Astrocyte of the cerebellum (primary cell): ENCODE results near the gene ZDHHC24.
"Not testable (repeated sequence)": the region's sequence is repeated elsewhere in the genome, so short reads cannot be mapped to it uniquely, and the experiment has no call there.

Experiments used
- DNase-seq: peaks from one replicate; pipeline ENCODE4 v3.0.0-alpha.2; 2011; ENCODE audit warnings: low read depth
- H3K4me3 ChIP-seq: 2 replicates; pipeline ENCODE4 v1.5.1; 2011; ENCODE audit warnings: mild to moderate bottlenecking, low read depth, low read length, moderate library complexity
- CTCF ChIP-seq: IDR thresholded peaks from 2 replicates; pipeline ENCODE4 v1.5.1; 2012; ENCODE audit warnings: low read length, low read depth, moderate library complexity, mild to moderate bottlenecking; ENCODE audit errors: missing control alignments
- in situ Hi-C: cut with HindIII; loops from 2 replicates; pipeline ENCODE4 v1.10.0; 2017; ENCODE audit warnings: low sequenced_read_pairs

ZDHHC24 gene

DNA sequence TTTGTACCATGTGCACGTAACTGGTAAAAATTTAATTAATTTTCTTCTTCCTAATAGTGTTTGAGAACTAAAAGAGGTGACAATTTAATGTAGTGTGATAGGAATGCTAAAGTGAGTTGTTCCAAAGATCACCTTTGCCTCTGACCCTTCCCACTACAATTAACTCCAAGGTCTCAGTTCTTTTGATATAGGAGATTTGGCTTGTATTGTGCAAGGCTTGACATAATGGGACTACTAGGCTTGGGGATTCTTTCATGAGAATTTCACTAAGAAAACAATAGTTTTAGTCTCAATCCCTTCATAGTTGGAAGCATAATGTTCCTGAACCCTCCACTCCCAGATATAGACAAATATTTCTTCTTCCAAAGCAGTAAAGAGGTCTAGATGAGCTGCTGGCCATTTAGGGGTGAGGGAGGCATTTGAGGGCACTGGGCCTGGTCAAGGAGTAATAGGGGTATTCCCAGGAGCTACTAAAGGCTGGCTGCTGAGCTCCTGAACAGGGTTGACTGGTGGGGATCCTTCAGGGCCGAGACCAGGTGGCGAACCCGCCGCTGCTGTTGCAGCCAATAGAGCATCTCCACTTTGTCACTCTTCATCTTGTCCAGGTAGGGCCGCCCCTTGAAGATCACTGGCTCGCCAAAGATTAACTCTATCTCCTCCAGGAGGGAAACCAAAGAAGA, 44.3 kb upstream of the ZDHHC24 start:
- no peak overlapping the region for H3K4me3 ChIP-seq
- no peak for DNase-seq
- TF ChIP-seq CTCF, result no peak
- in situ Hi-C loops, result no loop called here

DNA sequence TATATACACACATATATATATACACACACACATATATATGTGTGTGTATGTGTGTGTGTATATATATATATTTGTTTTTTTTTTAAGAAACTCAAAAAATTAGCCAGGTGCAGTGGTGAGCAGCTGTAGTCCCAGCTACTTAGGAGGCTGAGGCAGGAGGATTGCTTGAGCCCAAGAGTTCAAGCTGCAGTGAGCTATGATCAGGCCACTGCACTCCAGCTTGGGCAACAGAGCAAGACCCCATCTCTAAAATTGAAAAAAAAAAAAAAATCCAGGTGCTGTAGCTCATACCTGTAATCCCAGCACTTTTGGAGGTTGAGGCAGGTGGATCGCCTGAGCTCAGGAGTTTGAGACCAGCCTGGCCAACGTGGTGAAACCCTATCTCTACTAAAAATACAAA, 43.5 kb upstream of the ZDHHC24 start:
- in situ Hi-C loops, H3K4me3 ChIP-seq, DNase-seq: not testable (repeated sequence)

DNA sequence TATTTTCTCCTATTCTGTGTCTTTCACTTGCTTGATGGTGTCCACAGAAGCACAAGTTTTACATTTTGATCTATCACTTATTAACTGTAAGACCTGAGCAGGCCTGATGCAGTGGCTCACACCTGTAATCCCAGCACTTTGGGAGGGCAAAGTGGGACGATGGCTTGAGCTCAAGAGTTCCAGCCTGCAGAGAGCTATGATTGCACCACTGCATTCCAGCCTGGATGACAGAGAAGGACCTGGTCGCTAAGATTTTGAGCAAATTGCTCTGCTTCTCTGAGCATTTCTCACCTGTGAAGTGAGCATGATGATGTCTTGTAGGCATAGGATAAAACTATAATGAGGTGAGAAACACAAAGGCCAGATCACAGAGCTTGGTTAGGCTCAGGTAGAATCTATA, 40.3 kb upstream of the ZDHHC24 start:
- no peak for TF ChIP-seq CTCF
- in situ Hi-C loops, result no loop called here
- no peak for DNase-seq
- no peak overlapping the region for H3K4me3 ChIP-seq

- H3K4me3 ChIP-seq, in situ Hi-C loops, DNase-seq: not testable (repeated sequence)
Measured at GRCh38 chr11:66585447-66585846, 39.6 kb upstream of the ZDHHC24 start.

DNA sequence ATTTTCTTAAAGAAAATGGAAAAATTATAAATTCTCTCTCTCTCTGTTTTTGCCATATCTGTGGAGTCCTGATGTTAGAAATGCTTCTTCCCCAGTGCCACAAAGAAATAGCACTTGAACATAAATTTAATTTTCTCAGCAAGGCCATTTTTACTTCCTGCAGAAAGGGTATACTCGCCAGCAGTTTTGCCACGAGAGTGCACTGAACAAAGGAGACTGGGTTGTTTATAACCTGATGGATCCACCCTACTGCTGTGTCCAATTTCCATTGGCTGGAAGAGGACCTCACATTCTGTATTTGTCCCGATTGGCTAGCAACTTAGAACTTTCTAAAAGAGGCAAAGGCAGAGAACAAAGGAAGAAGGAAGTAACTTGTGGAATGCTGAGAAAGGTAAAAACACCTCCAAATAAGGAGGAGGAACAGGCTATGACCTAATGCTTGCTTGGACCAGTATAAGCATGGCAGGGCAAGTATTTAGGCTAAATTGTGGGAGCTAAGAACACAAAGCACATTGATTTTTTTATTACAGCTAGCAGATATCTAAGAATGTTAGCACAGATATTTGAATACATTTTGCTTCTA, 36.8 kb upstream of the ZDHHC24 start:
- in situ Hi-C loops, H3K4me3 ChIP-seq, DNase-seq: not testable (repeated sequence)

DNA sequence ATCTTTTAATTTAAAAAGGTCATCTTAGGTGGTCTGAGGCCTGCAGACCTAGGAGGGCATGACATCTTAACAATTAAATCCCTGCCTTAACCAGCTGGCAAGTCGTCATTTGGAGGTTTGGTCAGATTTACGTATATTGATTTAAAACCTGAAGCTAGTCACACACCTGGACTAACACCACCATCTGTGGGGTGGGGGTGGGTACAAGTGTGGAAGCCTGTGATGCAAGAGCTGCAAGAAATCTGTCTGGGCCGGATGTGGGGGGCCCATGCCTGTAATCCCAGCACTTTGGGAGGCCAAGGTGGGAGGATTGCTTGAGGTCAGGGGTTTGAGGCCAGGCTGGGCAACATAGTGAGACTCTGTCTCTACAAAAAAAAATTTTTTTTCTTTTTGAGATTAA, 35.4 kb upstream of the ZDHHC24 start:
- no peak for TF ChIP-seq CTCF
- no peak overlapping the region for H3K4me3 ChIP-seq
- in situ Hi-C loops, result no loop called here
- no peak for DNase-seq

DNA sequence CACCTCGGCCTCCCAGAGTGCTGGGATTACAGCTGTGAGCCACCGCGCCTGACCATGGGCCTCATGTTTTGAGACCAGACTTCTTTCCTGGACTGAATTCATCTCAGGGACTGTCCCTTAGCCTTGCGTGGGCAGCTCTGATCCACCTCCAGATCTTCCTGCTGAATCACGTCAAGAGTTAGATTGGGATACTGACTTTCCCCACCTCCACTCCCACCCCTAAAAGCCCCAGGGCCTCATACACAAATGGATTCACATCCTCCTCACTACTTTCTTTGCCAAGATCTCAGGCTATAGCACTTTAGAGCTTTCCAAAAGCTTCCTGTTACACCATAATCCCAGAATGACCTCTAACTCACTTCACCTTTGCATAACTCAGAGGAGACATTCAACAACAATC, 35.0 kb upstream of the ZDHHC24 start:
- H3K4me3 ChIP-seq, result no peak overlapping the region
- in situ Hi-C loops, result no loop called here
- no peak for TF ChIP-seq CTCF
- DNase-seq, result no peak

- H3K4me3 ChIP-seq, result no peak overlapping the region
- in situ Hi-C loops, result no loop called here
- peak; percentile 44 for DNase-seq
- TF ChIP-seq CTCF, result peak; percentile 85
Measured at GRCh38 chr11:66579017-66579606, 33.3 kb upstream of the ZDHHC24 start.
